RCC 7860 (cell line): ENCODE results near the gene ASTN2.

ENCODE experiments used
- DNase-seq: peaks from one replicate; pipeline ENCODE4 v3.0.0-alpha.2; 2015; ENCODE audit warnings: low spot score
- FAIRE-seq: peaks from 2 replicates; lab custom pipeline; 2012; peaks lifted over from hg19 to GRCh38; lab: Jason Lieb, UNC

Gene ASTN2

DNA sequence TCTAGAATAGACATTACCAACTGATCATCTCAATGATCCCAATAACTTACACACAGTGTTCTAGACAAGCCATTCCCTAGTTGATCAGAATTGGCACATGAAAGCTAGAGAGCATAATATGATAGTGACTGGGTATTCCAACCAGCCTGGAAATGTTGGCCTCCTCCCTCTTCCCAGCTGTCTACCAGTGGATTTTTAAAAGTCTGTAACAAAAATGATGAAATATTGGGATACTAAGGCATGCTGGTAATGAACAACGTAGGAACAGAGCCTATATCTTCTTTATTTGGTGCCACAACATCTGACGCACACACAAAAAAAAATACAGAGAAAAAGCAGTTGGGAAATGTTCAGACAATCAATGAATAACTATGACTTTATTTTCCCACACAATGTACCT is 692.9 kb downstream of the ASTN2 start:
- FAIRE-seq (no peak), DNase-seq (no peak)

- FAIRE-seq (no peak), DNase-seq (no peak)
Measured at GRCh38 chr9:116721411-116721810, 693.4 kb downstream of the ASTN2 start.

DNA sequence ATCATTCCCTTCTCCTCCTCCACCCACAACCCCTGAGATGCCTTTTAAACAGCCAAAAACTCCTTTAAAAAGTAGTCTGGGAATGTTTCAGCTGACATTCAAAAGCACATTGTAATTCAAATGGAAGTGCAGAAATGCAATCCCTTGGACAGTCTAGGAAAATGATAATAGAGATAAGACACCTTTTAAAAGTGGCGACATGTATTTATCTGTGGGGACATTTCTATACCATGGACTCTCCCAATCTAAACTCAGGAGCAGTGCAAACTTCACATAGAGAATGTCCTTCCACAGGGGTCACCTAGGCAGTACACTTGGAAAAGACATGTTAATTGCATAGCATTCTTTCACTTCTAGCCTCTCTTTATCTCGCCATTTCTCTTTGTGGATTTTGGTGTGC is 694.7 kb downstream of the ASTN2 start:
- DNase-seq (no peak), FAIRE-seq (no peak)

DNA sequence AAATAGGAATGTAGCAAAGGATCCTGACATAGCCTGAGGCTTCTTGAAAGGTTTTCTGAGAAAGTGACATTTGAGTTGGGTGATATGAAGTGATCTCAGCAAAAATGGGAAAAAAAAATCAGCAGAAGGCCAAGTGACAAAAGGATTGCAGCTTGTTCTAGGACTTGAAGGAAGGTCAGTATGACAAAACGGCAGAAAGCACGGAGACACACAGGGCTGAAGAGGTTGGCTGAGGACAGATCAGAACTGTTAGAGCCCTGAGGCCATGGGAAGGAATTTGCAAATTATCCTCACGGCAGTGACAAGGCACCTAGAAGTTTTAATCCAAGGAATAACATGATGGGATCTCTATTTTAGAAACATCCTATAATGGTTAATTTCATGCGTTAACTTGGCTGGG is 696.7 kb downstream of the ASTN2 start:
- DNase-seq (no peak), FAIRE-seq (no peak)

- DNase-seq (no peak), FAIRE-seq (no peak)
Measured at GRCh38 chr9:116717150-116717549, 697.7 kb downstream of the ASTN2 start.

DNA sequence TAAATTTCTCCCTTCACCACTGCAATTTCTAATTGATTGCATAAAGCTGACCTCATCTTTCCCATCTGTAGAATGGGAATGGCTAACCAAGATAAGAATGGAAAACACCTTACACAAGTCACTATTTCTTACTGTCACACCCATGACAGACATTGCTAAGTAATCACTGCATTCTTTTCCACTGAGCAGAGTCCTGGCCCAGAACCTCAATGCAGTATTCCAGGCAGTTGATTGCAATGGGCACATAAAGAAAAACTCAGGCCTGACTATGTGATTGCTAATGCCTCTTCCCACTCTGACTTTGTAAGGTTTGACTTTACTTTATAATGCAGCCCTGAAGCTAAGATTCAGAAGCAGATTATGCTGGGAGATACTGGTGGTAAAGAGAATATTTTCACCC is 698.4 kb downstream of the ASTN2 start:
- no peak for FAIRE-seq
- no peak for DNase-seq

DNA sequence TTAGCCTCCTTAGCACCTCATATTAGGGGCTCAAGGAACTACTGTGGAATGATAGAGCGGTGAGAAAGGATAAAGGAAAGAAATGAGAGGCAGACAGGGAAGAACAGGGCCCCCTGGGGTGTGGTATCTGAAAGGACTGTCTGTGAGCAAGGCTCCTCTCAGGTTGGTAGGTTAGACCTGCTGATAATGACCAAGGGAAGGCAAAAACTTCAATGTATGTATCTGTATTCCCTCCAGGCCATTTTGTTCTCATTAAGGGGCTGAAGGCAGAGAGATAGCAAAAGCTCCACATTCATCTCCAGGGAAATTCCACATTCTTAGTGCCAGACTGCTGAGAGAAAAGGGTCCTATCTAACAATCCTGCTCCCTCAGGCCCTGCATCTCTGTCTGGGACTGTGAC is 699.1 kb downstream of the ASTN2 start:
- no peak for FAIRE-seq

GRCh38 chr9:116713271-116713670 is 701.6 kb downstream of the ASTN2 start:
- DNase-seq (no peak), FAIRE-seq (no peak)

More for the DNA sequence above, 699.1 kb downstream of the ASTN2 start:
- DNase-seq: no peak

DNA sequence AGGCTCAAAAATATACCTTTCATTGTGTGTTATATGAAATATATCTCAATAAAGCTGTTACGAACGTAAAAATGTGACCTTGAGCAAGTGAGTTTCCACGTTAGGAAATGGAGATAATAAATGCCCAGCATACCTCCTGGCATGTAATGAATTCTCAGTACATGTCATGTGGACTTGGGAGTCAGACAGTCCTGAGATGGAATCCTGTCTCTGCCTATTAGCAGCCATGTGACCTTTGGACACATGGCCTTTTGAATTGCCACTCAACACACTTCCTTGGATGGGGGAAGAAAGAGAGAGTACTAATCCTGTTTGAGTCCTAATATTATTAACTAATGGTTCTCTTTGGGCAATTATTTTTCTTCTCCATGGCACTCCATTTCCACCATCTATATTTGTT is 702.1 kb downstream of the ASTN2 start:
- DNase-seq (no peak), FAIRE-seq (no peak)

DNA sequence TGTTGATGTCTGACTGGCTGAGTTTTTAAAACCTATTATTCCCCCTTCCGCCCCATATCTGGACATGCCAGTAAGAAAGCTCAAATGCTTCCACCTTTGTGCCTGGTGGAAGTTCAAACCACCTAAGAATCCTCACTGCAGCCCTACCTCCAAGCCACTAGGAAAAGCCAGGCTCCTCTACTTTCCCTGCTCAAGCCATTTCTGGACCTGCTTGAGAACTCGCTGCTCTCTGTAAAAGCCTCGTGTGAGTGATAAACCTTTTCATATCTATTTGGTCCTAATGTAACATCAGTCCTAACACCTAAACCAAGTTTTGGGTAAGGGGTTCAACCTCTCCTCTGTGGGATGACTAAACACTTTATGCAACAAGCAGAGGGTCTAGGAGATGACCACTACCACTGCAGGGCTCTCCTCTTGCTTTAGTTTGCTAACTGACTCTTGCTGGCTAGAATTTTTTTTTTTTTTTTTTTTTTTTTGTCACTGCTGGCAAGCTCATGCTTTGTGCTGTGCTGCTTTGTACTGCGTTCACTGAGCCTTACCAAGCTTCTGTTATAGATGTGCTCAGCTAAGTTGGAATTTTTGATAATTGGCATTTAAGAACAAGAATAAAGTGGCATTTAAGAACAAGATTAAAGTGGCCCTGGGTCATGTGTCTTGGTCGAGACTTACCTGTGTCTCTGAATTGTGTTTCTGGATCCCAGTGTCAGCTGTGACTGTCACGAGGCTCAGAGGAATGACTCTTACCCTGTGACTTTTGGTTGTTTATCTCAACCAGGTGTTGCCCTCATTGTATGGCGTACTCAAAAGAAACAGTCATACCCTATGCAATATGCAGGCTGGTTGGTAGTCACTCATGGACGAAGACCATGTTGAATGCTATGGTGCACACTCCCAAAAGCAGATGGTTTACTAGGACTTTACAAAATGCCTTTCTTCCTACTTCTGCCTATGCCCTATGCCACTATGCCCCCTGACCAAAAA is 708.3 kb downstream of the ASTN2 start:
- no peak for DNase-seq
- no peak for FAIRE-seq

DNA sequence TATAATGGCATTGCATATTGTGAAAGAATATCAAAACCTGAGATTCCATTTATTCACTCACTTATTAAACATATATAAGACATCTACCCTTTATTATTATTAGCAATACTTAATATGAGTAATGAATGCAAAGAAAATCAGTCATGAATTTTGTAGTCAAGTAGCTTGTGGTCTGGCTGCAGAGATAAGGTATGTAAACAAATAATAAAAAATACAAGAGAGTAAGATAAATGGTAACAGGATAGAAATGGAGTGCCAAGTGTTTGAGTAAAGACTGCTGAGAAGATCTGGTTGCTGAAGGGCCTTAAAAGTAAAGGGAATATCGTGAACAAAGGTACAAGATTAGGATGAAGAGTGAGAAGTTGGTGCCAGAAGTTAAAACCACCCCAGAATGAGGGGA is 709.3 kb downstream of the ASTN2 start:
- FAIRE-seq: no peak
- DNase-seq: no peak

DNA sequence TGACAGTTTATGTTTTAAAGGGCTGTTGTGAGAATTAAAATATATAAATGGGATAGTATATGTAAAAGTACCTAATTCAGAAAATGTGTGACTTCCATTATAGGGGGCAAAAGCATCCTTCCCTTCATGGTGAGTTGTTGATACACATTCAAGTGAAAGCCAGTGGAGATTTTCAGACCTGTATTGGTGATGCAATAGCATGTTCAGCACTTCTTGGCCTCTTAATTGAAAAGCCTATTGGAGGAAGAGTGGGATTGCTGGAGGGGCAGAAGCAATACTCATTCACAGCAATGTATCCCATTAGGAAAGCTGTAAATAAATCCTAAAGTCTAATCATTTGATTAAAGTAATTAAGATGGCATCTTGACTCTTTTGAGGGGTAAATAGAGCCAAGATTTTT is 710.4 kb downstream of the ASTN2 start:
- FAIRE-seq: no peak
- no peak for DNase-seq

GRCh38 chr9:116703634-116704033 is 711.2 kb downstream of the ASTN2 start:
- FAIRE-seq (no peak), DNase-seq (no peak)

DNA sequence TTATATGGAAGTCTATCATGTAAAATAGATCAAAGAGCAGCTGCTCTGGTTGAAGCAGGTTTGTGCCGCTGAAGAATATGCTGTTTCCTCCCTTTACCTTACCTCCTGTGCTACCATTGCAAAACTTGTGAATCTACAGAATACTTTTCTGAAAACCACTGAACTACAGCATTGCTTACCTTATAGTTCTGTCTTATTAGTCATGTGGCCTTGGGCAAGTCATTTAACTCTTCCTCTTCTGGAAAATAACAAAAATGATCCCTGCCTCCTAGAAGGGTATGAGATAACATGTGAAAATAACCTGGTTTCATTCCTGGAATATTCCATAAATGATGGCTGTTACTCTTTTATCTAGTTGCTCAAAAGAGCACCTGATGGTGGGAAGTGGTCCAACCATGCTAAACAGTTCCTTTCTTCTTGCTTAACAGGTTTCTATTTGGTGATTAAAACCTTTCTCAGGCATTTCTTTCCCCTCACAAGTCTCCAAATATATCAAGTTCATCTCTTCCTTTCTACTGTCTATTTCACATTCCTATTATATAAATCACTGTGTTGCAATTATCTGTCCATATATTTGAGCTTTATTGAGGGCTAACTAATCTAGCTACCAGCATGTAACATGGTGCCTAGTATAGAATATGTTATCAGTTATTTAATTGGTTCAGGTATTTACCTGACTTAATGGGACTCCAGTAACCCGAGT is 712.8 kb downstream of the ASTN2 start:
- FAIRE-seq (no peak), DNase-seq (no peak)

DNA sequence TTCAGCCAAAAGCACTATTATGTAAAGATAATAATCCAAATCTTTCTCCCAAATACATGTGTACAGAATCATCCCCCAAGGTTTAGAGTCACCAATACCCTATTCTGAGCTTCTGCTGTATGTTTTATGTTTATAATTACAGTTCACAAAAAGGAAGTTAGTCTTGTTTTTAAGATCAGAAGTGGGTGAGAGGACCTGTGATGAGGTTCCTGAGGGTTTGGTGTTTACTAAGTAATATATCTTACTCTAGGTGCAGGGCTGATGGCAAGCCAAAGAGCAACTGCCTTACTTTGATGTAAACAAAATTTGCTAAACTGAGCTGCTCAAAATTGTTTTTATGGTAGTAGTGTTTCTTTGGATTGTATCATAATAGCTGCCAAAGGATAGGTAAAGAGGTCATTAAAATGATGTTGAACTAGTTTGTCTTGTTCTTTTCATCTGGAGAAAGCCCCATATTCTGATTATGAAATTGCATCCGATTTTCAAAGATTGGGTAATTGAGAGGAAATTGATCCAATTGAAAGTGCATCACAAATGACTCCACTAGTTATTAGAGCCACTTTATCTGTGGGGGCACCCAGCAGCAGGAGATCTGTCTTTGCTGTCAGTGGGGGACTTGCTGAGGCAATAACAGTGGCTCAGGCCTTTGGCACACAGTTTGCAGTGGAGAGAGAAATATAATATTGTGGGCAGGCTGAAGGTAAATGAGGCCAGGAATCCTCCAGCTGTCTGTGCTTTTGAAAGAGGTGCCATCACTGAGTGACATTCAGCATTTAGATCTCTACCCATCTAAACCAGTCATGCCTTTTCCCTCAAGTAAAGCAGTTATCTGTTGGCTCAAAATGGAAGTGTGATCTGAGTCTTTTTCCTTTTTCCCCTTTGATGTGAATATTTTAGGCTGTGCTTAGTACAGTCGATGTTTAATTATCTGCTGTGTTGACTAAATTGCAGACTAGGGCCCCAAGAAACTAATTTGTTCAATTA is 713.7 kb downstream of the ASTN2 start:
- FAIRE-seq: no peak
- DNase-seq: no peak

DNA sequence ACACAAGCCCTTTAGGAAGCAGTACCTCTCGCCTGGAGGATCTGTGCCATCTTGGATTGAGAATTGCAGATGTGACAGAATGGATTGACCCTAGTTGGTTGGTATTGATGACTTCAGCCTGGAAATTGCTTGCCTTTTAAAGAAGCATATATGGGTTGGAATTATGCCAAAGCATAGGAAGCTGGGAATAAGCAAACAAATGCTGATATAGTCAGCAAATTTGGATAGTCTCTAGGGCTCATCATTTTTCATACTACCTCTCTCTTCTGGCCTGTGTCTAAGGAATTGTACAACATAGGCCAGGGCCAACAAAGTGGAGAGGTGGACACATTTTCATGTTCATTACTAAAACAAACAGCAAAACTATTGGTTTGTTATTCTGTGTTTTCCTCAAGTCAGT is 714.6 kb downstream of the ASTN2 start:
- no peak for FAIRE-seq

GRCh38 chr9:116697887-116698286 is 717.0 kb downstream of the ASTN2 start:
- FAIRE-seq (no peak), DNase-seq (no peak)

More for the DNA sequence above, 714.6 kb downstream of the ASTN2 start:
- no peak for DNase-seq

GRCh38 chr9:116697362-116697761 is 717.5 kb downstream of the ASTN2 start:
- no peak for FAIRE-seq
- DNase-seq: no peak

DNA sequence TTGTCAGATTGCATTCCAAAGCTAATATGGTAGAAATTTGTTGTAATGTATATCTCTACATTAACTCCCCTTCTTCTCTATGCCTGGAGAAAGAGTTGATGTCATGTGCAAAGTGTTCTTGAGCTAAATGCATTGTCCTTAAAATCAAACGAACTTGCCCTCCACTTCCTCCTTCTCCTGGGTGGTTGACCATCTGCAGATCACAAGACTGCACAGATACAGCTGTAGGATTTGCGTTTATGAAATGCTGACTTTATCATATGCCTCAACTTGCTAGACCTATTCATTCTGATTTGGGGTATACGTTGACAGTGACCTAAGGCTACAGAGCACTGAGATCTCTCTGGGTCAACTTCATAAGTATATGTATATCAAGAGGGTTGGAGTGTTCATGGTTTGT is 719.4 kb downstream of the ASTN2 start:
- no peak for DNase-seq
- FAIRE-seq: no peak

DNA sequence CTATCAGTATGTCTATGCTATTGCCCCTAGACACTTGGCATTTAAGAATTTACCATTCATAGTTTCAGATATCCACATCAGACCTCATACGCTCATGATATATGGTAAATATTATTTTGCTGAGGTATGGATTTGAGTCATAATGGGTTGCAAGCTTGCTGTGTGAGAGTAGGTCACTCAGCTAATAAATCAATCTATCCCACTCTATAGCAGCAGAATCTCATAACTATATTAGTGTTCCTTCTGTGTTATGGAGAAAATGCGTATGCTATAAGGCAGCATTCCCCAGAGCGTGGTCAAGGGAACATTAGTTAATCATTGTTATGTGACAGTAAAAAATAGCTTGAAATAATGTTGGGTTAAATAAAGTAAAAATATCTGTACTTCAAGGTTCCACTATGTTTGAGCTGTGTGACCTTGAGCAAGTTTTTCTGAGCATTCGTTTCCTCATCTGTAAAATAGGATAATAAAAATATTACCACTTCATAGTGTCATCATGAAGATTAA is 720.0 kb downstream of the ASTN2 start:
- FAIRE-seq (no peak), DNase-seq (no peak)
